Trophoblast cell (in vitro differentiated cells and primary cell): ENCODE results near the gene SCN1B. TPM values are rescaled to one million over a fixed set of nuclear protein-coding genes. Genes with fewer than 3 reads are reported as not detected.

Experiments
- DNase-seq, 2 donors: peaks; one replicate each; pipeline ENCODE4 v3.0.0-alpha.2; 2016
- H2AFZ ChIP-seq: 2 replicates; pipeline ENCODE4 v1.6.1; 2013; ENCODE audit warnings: low read length, moderate library complexity, mild to moderate bottlenecking; ENCODE audit not compliant: insufficient read depth, poor library complexity
- H2AK5ac ChIP-seq: 2 replicates; pipeline ENCODE4 v1.6.1; 2013; ENCODE audit warnings: mild to moderate bottlenecking, low read length
- H2BK120ac ChIP-seq: 2 replicates; pipeline ENCODE4 v1.6.1; 2013; ENCODE audit warnings: low read length, mild to moderate bottlenecking, moderate library complexity; ENCODE audit not compliant: insufficient read depth, poor library complexity
- H2BK12ac ChIP-seq: 2 replicates; pipeline ENCODE4 v1.6.1; 2013; ENCODE audit warnings: mild to moderate bottlenecking, low read length, moderate library complexity
- H2BK5ac ChIP-seq: 2 replicates; pipeline ENCODE4 v1.6.1; 2013; ENCODE audit warnings: low read length, low read depth, moderate library complexity, mild to moderate bottlenecking; ENCODE audit not compliant: poor library complexity
- H3K14ac ChIP-seq: 2 replicates; pipeline ENCODE4 v1.6.1; 2013; ENCODE audit warnings: mild to moderate bottlenecking, low read length
- H3K18ac ChIP-seq: 2 replicates; pipeline ENCODE4 v1.6.1; 2013; ENCODE audit warnings: mild to moderate bottlenecking, low read length
- H3K23ac ChIP-seq: 2 replicates; pipeline ENCODE4 v1.6.1; 2013; ENCODE audit warnings: low read length
- H3K27ac ChIP-seq: 2 replicates; pipeline ENCODE4 v1.5.1; 2013; ENCODE audit warnings: low read depth, mild to moderate bottlenecking, inconsistent platforms, low read length, moderate library complexity
- H3K27me3 ChIP-seq: 2 replicates; pipeline ENCODE4 v1.6.1; 2013; ENCODE audit warnings: inconsistent platforms, mild to moderate bottlenecking, low read length, moderate library complexity; ENCODE audit not compliant: insufficient read depth
- H3K36me3 ChIP-seq, 2 experiments: 1 replicate in 1 of 2; 2 replicates in 1 of 2; pipeline ENCODE4 v1.6.1; 2013; ENCODE audit warnings: low read length in 2 of 2, mild to moderate bottlenecking in 2 of 2, moderate library complexity in 1 of 2; ENCODE audit not compliant: insufficient read depth in 2 of 2, control insufficient read depth in 1 of 2
- H3K4ac ChIP-seq: 2 replicates; pipeline ENCODE4 v1.6.1; 2013; ENCODE audit warnings: low read depth, mild to moderate bottlenecking, low read length, moderate library complexity
- H3K4me1 ChIP-seq, 2 experiments: 1 replicate in 1 of 2; 2 replicates in 1 of 2; pipeline ENCODE4 v1.6.1; 2013; ENCODE audit warnings: low read length in 2 of 2, mild to moderate bottlenecking in 2 of 2, moderate library complexity in 1 of 2; ENCODE audit not compliant: insufficient read depth in 2 of 2, control insufficient read depth in 1 of 2
- H3K4me2 ChIP-seq: 2 replicates; pipeline ENCODE4 v1.6.1; 2013; ENCODE audit warnings: inconsistent platforms, mild to moderate bottlenecking, low read length, moderate library complexity
- H3K4me3 ChIP-seq: 2 replicates; pipeline ENCODE4 v1.5.1; 2013; ENCODE audit warnings: mild to moderate bottlenecking, low read depth, low read length, inconsistent platforms
- H3K79me1 ChIP-seq: one replicate; pipeline ENCODE4 v1.6.1; 2013; ENCODE audit warnings: low read length
- H3K79me2 ChIP-seq: 2 replicates; pipeline ENCODE4 v1.6.1; 2013; ENCODE audit warnings: low read length, mild to moderate bottlenecking; ENCODE audit not compliant: control insufficient read depth, insufficient read depth, poor library complexity
- H3K9ac ChIP-seq: 2 replicates; pipeline ENCODE4 v1.6.1; 2013; ENCODE audit warnings: mild to moderate bottlenecking, low read length
- H3K9me3 ChIP-seq: 2 replicates; pipeline ENCODE4 v1.6.1; 2013; ENCODE audit warnings: low read depth, mild to moderate bottlenecking, control low read depth, inconsistent platforms, low read length; ENCODE audit not compliant: insufficient read depth
- H4K12ac ChIP-seq: 2 replicates; pipeline ENCODE4 v1.6.1; 2013; ENCODE audit warnings: low read depth, mild to moderate bottlenecking, low read length, moderate library complexity
- H4K8ac ChIP-seq: 2 replicates; pipeline ENCODE4 v1.6.1; 2013; ENCODE audit warnings: low read depth, mild to moderate bottlenecking, low read length, moderate library complexity
- H4K91ac ChIP-seq: one replicate; pipeline ENCODE4 v1.6.1; 2013; ENCODE audit warnings: low read depth, mild to moderate bottlenecking, low read length, moderate library complexity
- WGBS: extraction: QIAGEN DNeasy Blood & Tissue Kit; methylation state at CpG from one replicate; pipeline ENCODE4 v1.1.7; 2013; ENCODE audit warnings: missing lambda C conversion rate; ENCODE audit not compliant: insufficient read length, insufficient coverage; ENCODE audit errors: extremely low coverage; 5-methylcytosine and 5-hydroxymethylcytosine counted together
- polyA plus RNA-seq: library from polyadenylated mRNA; stranded (reverse); fragments of 200-250 nt; gene quantifications from 2 replicates; pipeline ENCODE4 v1.2.3, GENCODE V29; 2013

Gene SCN1B
- 0.42 and 0.44 TPM in 2 replicates for polyA plus RNA-seq

DNA sequence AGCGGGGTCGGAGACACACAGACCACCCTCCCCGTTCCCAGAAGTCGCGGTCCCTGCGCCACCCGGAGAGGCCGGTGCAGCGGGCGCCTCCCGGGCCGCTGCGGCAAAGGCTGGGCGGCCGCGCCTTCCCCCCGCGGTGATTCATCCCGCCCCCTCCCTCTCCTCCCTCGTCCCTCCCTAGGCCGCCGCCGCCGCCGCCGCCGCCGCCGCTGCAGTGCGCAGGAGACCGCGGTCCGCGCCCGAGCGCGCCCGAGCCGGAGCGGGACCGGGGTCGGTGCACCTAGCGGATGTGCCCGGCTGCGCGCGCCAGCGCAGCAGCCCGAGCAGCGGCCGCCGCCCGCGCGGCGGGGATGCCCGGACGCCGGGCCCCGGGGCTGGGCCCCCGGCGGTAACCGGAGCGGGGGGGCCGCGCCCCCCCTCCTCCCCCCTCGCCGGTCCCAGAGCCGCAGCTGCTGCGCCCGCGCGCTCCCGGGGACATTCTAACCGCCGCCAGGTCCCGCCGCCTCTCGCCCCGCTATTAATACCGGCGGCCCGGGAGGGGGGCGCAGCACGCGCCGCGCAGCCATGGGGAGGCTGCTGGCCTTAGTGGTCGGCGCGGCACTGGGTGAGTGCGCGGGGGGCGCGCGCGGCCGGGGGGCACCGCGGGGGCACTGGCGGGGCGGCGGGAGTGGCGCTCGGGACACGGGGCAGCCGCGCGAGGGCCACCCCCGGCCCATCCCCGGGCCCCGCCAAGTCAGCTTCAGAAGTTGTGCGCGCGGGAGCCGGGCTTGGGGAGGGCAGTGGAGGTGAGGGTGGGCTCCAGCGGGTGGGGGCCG is at the start of gene SCN1B:
Gene SCN1B, plus strand, starts transcription at position 214 of the 815 bp plus-strand sequence. Its CDS starts 351 bp downstream, at position 565.
- no peaks in the 10 kb centered on the region for H3K79me1 ChIP-seq
- no peak within 1 kb of the TSS for H3K4ac ChIP-seq
- H2AK5ac ChIP-seq: no peak within 1 kb of the TSS
- WGBS: no CpG with 5 or more reads among the region's 118 CpGs
- H4K8ac ChIP-seq: no peak within 1 kb of the TSS
- H3K4me3 ChIP-seq: peak within 1 kb of the TSS; percentile 52
- no peak within 1 kb of the TSS for H2BK12ac ChIP-seq
- H2AFZ ChIP-seq: peak within 1 kb of the TSS; percentile 3
- H3K9me3 ChIP-seq: no peaks in the 10 kb centered on the region
- peaks cover 5 to 10% of the 10 kb centered on the region in 2 experiments for H3K4me1 ChIP-seq
- no peak within 1 kb of the TSS for H3K23ac ChIP-seq
- H3K9ac ChIP-seq: no peak within 1 kb of the TSS
- no peak within 1 kb of the TSS for H3K27ac ChIP-seq
- DNase-seq: peak in 1 of 2 donors; percentile 55
- no peak within 1 kb of the TSS for H3K14ac ChIP-seq
- H4K91ac ChIP-seq: no peak within 1 kb of the TSS
- no peak within 1 kb of the TSS for H3K18ac ChIP-seq
- H3K4me2 ChIP-seq: peak within 1 kb of the TSS; percentile 83
- no peaks in the 10 kb centered on the region for H3K79me2 ChIP-seq
- H4K12ac ChIP-seq: no peak within 1 kb of the TSS
- no peak within 1 kb of the TSS for H2BK120ac ChIP-seq
- H2BK5ac ChIP-seq: no peak within 1 kb of the TSS
- H3K27me3 ChIP-seq: peaks cover 20% of the 10 kb centered on the region
- peaks cover 27 to 28% of the 10 kb centered on the region in 2 experiments for H3K36me3 ChIP-seq

DNA sequence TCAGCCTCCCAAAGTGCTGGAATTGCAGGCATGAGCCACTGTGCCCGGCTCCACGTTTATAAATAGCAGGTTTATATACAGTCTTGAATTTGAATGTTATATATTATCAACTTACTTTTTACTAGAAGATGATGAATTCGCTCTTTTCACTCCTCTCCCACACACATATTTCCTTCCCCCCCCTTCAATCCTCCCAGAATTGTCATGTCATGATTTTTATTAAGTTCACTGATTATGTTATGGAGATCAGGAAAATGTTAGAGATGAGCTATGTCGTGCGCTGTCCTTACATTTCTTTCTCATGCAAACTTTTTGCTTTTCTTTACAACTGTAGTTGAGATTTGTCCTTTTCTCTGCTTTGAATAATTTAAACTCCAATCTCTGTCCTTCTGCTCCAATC is 48.0 kb upstream of the SCN1B start:
- Histone ChIP-seq H3K36me3 (no peaks in the 10 kb centered on the region), H3K9ac (no peak overlapping the region), H2BK5ac (no peak overlapping the region), H3K79me1 (no peaks in the 10 kb centered on the region), H3K9me3 (no peaks in the 10 kb centered on the region), H3K23ac (no peak overlapping the region), H3K4me1 (no peaks in the 10 kb centered on the region), H2BK12ac (no peak overlapping the region), H3K4ac (no peak overlapping the region), H2AK5ac (no peak overlapping the region), H3K4me3 (no peak overlapping the region), H3K79me2 (no peaks in the 10 kb centered on the region), H3K4me2 (no peak overlapping the region), H4K12ac (no peak overlapping the region), H4K8ac (no peak overlapping the region), H3K27ac (no peak overlapping the region), H3K27me3 (no peaks in the 10 kb centered on the region), H2AFZ (no peak overlapping the region), H3K14ac (no peak overlapping the region), H4K91ac (no peak overlapping the region), H3K18ac (no peak overlapping the region), H2BK120ac (no peak overlapping the region)
- no peak for DNase-seq
- WGBS: no CpG with 5 or more reads among the region's 5 CpGs

DNA sequence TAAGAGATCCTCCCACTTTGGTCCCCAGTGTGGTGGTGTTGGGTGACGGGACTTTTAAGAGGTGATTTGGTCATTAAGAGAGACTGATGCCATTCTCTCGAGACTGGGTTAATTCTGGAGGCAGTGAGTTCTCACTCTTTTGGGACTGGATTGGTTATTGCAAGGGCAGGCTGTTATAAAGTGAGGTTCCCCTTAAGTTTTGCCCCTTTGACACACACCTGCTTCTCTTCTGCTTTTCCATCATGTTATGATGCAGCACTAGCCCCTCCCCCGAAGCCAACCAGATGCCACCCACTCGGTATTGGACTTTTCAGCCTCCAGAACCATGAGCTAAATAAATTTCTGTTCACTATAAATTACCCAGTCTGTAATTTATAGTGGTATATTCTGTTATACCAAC is 46.5 kb upstream of the SCN1B start:
- Histone ChIP-seq H4K12ac (no peak overlapping the region), H4K91ac (no peak overlapping the region), H3K9ac (no peak overlapping the region), H2AK5ac (no peak overlapping the region), H3K4ac (no peak overlapping the region), H3K4me2 (no peak overlapping the region), H2AFZ (no peak overlapping the region), H3K36me3 (no peaks in the 10 kb centered on the region), H2BK5ac (no peak overlapping the region), H4K8ac (no peak overlapping the region), H3K9me3 (no peaks in the 10 kb centered on the region), H3K23ac (no peak overlapping the region), H3K18ac (no peak overlapping the region), H3K27me3 (no peaks in the 10 kb centered on the region), H3K79me1 (no peaks in the 10 kb centered on the region), H3K14ac (no peak overlapping the region), H2BK12ac (no peak overlapping the region), H3K79me2 (no peaks in the 10 kb centered on the region), H3K4me1 (no peaks in the 10 kb centered on the region), H3K4me3 (no peak overlapping the region), H3K27ac (no peak overlapping the region), H2BK120ac (no peak overlapping the region)
- no peak for DNase-seq
- no CpG with 5 or more reads among the region's 4 CpGs for WGBS

DNA sequence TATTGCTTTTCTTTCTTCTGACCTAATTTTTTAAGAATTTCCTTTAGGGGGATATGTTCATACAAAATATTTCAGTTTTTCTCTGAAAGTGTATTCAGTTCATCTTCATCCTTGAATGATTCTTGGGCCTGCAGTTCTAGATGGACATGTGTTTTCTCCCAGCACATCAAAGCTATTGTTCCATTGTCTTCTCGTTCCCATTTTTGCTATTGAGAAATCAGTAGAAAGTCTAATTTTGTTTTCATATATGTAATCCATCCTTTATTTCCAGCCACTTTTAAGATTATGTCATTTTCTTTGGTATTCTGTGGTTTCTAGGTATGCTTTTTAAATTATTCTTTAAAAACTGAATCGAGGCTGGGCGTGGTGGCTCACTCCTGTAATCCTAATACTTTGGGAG is 46.0 kb upstream of the SCN1B start:
- no peaks in the 10 kb centered on the region for H3K4me1 ChIP-seq
- no peak overlapping the region for H2AK5ac ChIP-seq
- H4K12ac ChIP-seq: no peak overlapping the region
- no peak overlapping the region for H2BK12ac ChIP-seq
- H4K91ac ChIP-seq: no peak overlapping the region
- H3K4me2 ChIP-seq: no peak overlapping the region
- no CpG with 5 or more reads among the region's 3 CpGs for WGBS
- no peak overlapping the region for H3K23ac ChIP-seq
- no peak overlapping the region for H2BK120ac ChIP-seq
- no peaks in the 10 kb centered on the region for H3K36me3 ChIP-seq
- H3K27me3 ChIP-seq: no peaks in the 10 kb centered on the region
- no peak overlapping the region for H3K9ac ChIP-seq
- no peak overlapping the region for H3K27ac ChIP-seq
- H3K4ac ChIP-seq: no peak overlapping the region
- DNase-seq: no peak
- no peak overlapping the region for H3K14ac ChIP-seq
- no peak overlapping the region for H2AFZ ChIP-seq
- no peaks in the 10 kb centered on the region for H3K79me1 ChIP-seq
- H3K79me2 ChIP-seq: no peaks in the 10 kb centered on the region
- no peak overlapping the region for H3K18ac ChIP-seq
- H2BK5ac ChIP-seq: no peak overlapping the region
- no peaks in the 10 kb centered on the region for H3K9me3 ChIP-seq
- no peak overlapping the region for H3K4me3 ChIP-seq
- no peak overlapping the region for H4K8ac ChIP-seq
